ENCODE results near the gene PLXNA4. TPM values are rescaled to one million over a fixed set of nuclear protein-coding genes. Genes with fewer than 3 reads are reported as not detected.

PLXNA4 gene
- total RNA-seq, 1 donor from 2014 or later, result 3.5 TPM

- no peak for TF ChIP-seq CTCF (IDR thresholded peaks at IDR 0.05; ENCODE audit: unreplicated experiment)
- Mint-ChIP-seq H3K9me3 (ENCODE audit: unreplicated experiment) (no peaks in the 10 kb centered on the region), H3K4me3 (ENCODE audit: unreplicated experiment) (no peak overlapping the region), H3K27ac (ENCODE audit: unreplicated experiment) (no peak overlapping the region), H3K27me3 (ENCODE audit: unreplicated experiment) (peaks cover 3% of the 10 kb centered on the region), H3K4me1 (ENCODE audit: unreplicated experiment) (peaks cover 6% of the 10 kb centered on the region), H3K36me3 (ENCODE audit: low read depth, unreplicated experiment) (no peaks in the 10 kb centered on the region)
- DNase-seq (ENCODE audit: low spot score), result no peak
Measured at GRCh38 chr7:132453826-132454225, 122.4 kb downstream of the PLXNA4 start.

DNA sequence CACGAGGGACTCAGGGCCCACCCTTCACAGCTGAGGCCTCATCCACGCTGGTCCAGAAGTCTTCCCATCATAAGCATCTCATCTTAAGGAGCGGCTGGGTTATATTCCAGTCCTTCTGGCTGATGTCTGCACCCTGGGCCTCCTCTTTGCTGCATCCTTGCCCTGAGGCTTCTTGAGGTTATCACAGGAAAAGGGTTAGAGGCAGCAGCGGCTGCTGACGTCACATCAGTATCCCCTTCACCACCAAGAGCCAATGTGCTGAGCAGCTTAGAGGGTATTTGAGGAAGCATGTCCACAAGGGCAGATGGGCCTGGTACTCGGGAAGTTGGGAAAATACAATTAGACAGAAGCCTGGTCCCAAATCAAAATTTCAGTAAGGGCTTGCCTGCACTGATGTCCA lies 125.1 kb downstream of the PLXNA4 start:
- Mint-ChIP-seq H3K27ac (ENCODE audit: unreplicated experiment) (no peak overlapping the region), H3K4me3 (ENCODE audit: unreplicated experiment) (no peak overlapping the region), H3K27me3 (ENCODE audit: unreplicated experiment) (peaks cover 3% of the 10 kb centered on the region), H3K4me1 (ENCODE audit: unreplicated experiment) (peaks cover 6% of the 10 kb centered on the region), H3K36me3 (ENCODE audit: low read depth, unreplicated experiment) (no peaks in the 10 kb centered on the region), H3K9me3 (ENCODE audit: unreplicated experiment) (no peaks in the 10 kb centered on the region)
- TF ChIP-seq CTCF (IDR thresholded peaks at IDR 0.05; ENCODE audit: unreplicated experiment), result no peak
- DNase-seq (ENCODE audit: low spot score), result no peak

DNA sequence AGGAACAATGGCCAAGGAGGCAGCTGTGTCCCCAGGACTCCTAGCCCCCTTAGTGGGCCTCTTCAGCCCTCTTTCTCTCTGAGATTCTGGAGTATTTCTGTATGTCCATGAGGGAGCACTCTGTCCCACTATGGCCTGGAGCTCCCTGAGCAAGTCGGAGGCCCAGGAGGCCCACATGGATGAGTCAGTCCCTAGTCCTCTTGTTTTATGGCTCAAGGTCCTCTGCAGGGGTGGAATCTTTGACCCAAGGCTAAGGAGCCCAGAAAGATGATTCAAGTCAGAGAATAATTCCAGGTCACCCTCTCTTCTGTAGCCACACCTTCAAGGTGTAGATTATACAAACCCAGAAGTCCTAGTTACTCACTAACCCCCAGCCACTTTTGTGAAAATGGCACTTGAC lies 125.6 kb downstream of the PLXNA4 start:
- H3K4me3 Mint-ChIP-seq (ENCODE audit: unreplicated experiment), result no peak overlapping the region
- H3K4me1 Mint-ChIP-seq (ENCODE audit: unreplicated experiment), result peaks cover 6% of the 10 kb centered on the region
- no peaks in the 10 kb centered on the region for H3K9me3 Mint-ChIP-seq (ENCODE audit: unreplicated experiment)
- TF ChIP-seq CTCF (IDR thresholded peaks at IDR 0.05; ENCODE audit: unreplicated experiment), result no peak
- no peak overlapping the region for H3K27ac Mint-ChIP-seq (ENCODE audit: unreplicated experiment)
- H3K27me3 Mint-ChIP-seq (ENCODE audit: unreplicated experiment), result peaks cover 3% of the 10 kb centered on the region
- H3K36me3 Mint-ChIP-seq (ENCODE audit: low read depth, unreplicated experiment), result no peaks in the 10 kb centered on the region
- DNase-seq (ENCODE audit: low spot score), result no peak

- no peak overlapping the region for H3K27ac Mint-ChIP-seq (ENCODE audit: unreplicated experiment)
- no peak for TF ChIP-seq CTCF (IDR thresholded peaks at IDR 0.05; ENCODE audit: unreplicated experiment)
- H3K4me3 Mint-ChIP-seq (ENCODE audit: unreplicated experiment), result no peak overlapping the region
- no peaks in the 10 kb centered on the region for H3K36me3 Mint-ChIP-seq (ENCODE audit: low read depth, unreplicated experiment)
- peaks cover 6% of the 10 kb centered on the region for H3K4me1 Mint-ChIP-seq (ENCODE audit: unreplicated experiment)
- H3K9me3 Mint-ChIP-seq (ENCODE audit: unreplicated experiment), result no peaks in the 10 kb centered on the region
- peaks cover 3% of the 10 kb centered on the region for H3K27me3 Mint-ChIP-seq (ENCODE audit: unreplicated experiment)
- DNase-seq (ENCODE audit: low spot score), result no peak
Measured at GRCh38 chr7:132450188-132450587, 126.1 kb downstream of the PLXNA4 start.

GRCh38 chr7:132446666-132447278 lies 129.5 kb downstream of the PLXNA4 start:
- DNase-seq (ENCODE audit: low spot score), result no peak
- no peak for TF ChIP-seq CTCF (IDR thresholded peaks at IDR 0.05; ENCODE audit: unreplicated experiment)
- no peaks in the 10 kb centered on the region for H3K27me3 Mint-ChIP-seq (ENCODE audit: unreplicated experiment)

More at GRCh38 chr7:132446666-132447278, 129.5 kb downstream of the PLXNA4 start:
- no peak overlapping the region for H3K4me3 Mint-ChIP-seq (ENCODE audit: unreplicated experiment)
- no peak overlapping the region for H3K27ac Mint-ChIP-seq (ENCODE audit: unreplicated experiment)
- peaks cover 6% of the 10 kb centered on the region for H3K4me1 Mint-ChIP-seq (ENCODE audit: unreplicated experiment)
- no peaks in the 10 kb centered on the region for H3K9me3 Mint-ChIP-seq (ENCODE audit: unreplicated experiment)
- no peaks in the 10 kb centered on the region for H3K36me3 Mint-ChIP-seq (ENCODE audit: low read depth, unreplicated experiment)

Data from endothelial cell (in vitro differentiated cells).